Endothelial cell of umbilical vein (primary cell): Measurements from ENCODE around the gene SMURF2. TPM values are rescaled to one million over a fixed set of nuclear protein-coding genes. Genes with fewer than 3 reads are reported as not detected.

ENCODE experiments used
- BruUV-seq: library from RNA; stranded (reverse); fragments of 400-500 nt; replicated peaks from 2 replicates; lab custom pipeline; 2021; lab: Mats Ljungman, UMichigan
- CTCF ChIA-PET: fragments of 300-600, 350-600 bp; sonication (Branson Sonifier 250); formaldehyde crosslinking; loops from one replicate; lab custom pipeline; 2021; ENCODE audit warnings: antibody characterized with exemption, inconsistent platforms; lab: Charles Lee
- POLR2A ChIA-PET: fragments of 300-600, 350-600 bp; sonication (Branson Sonifier 250); formaldehyde crosslinking; loops from one replicate; lab custom pipeline; 2021; ENCODE audit warnings: antibody characterized with exemption, inconsistent platforms; lab: Charles Lee
- DNase-seq: peaks from one replicate; pipeline ENCODE4 v3.0.0-alpha.2; 2011; ENCODE audit warnings: low read depth, low spot score
- FAIRE-seq: peaks from 2 replicates; lab custom pipeline; 2011; peaks lifted over from hg19 to GRCh38; lab: Jason Lieb, UNC
- H2AFZ ChIP-seq: 2 replicates; pipeline ENCODE4 v1.6.0; 2012; ENCODE audit warnings: low read depth, low read length, control low read depth, inconsistent platforms
- H3K27ac ChIP-seq: 2 replicates; pipeline ENCODE4 v1.5.1; 2011; ENCODE audit warnings: low read depth, mild to moderate bottlenecking, control low read depth, low read length, moderate library complexity; ENCODE audit not compliant: insufficient read depth
- H3K27me3 ChIP-seq, 2 experiments: 2 replicates each; pipeline versions ENCODE4 v1.6.0 to v1.6.1; 2011; ENCODE audit warnings: low read length in 2 of 2, mixed read lengths in 1 of 2; ENCODE audit not compliant: control insufficient read depth in 2 of 2, insufficient read depth in 2 of 2
- H3K36me3 ChIP-seq, 2 experiments: 2 replicates in 1 of 2; 3 replicates in 1 of 2; pipeline ENCODE4 v1.5.1; 2011; ENCODE audit warnings: low read length in 2 of 2, mild to moderate bottlenecking in 1 of 2, moderate library complexity in 1 of 2; ENCODE audit not compliant: control insufficient read depth in 2 of 2, insufficient read depth in 2 of 2; ENCODE audit errors: extremely low read depth in 1 of 2
- H3K4me1 ChIP-seq: 3 replicates; pipeline ENCODE4 v1.5.1; 2011; ENCODE audit warnings: mild to moderate bottlenecking, low read length; ENCODE audit not compliant: control insufficient read depth, insufficient read depth; ENCODE audit errors: extremely low read depth
- H3K4me2 ChIP-seq: 2 replicates; pipeline ENCODE4 v1.6.1; 2011; ENCODE audit warnings: low read length, control low read depth, mixed read lengths; ENCODE audit not compliant: insufficient read depth
- H3K4me3 ChIP-seq, 3 experiments: fragments of 200-600 bp in 1 of 3; sonication (generic), shearing (Covaris generic) in 1 of 3; replicated peaks in 1 of 3; 2 replicates each; pipeline ENCODE4 v1.5.1; 2011 to 2016; ENCODE audit warnings: control low read depth in 3 of 3, low read length in 3 of 3, mild to moderate bottlenecking in 2 of 3, inconsistent platforms in 1 of 3, low read depth in 1 of 3, moderate library complexity in 1 of 3; ENCODE audit not compliant: insufficient read depth in 1 of 3
- H3K79me2 ChIP-seq: 2 replicates; pipeline ENCODE4 v1.6.0; 2012; ENCODE audit warnings: low read length, inconsistent platforms; ENCODE audit not compliant: control insufficient read depth, insufficient read depth
- H3K9ac ChIP-seq: replicated peaks from 2 replicates; pipeline ENCODE3; 2011; ENCODE audit warnings: low read length, control low read depth; ENCODE audit not compliant: insufficient read depth; ENCODE audit errors: extremely low read depth
- H3K9me1 ChIP-seq: replicated peaks from 3 replicates; pipeline ENCODE4 v1.6.0; 2011; ENCODE audit warnings: mild to moderate bottlenecking, low read length; ENCODE audit not compliant: control insufficient read depth, insufficient read depth; ENCODE audit errors: extremely low read depth
- H3K9me3 ChIP-seq: replicated peaks from 2 replicates; pipeline ENCODE4 v1.5.1; 2012; ENCODE audit warnings: low read length, inconsistent platforms; ENCODE audit not compliant: control insufficient read depth, insufficient read depth
- H4K20me1 ChIP-seq: replicated peaks from 2 replicates; pipeline ENCODE3; 2011; ENCODE audit warnings: mild to moderate bottlenecking, low read length; ENCODE audit not compliant: control insufficient read depth, insufficient read depth; ENCODE audit errors: extremely low read depth
- EZH2 ChIP-seq: IDR thresholded peaks from 2 replicates; pipeline ENCODE4 v1.6.1; 2012; ENCODE audit warnings: borderline replicate concordance, low read depth, mild to moderate bottlenecking, moderate library complexity, low read length, inconsistent platforms; ENCODE audit not compliant: severe bottlenecking
- FOS ChIP-seq: IDR thresholded peaks from 2 replicates; pipeline ENCODE4 v1.6.1; 2011; ENCODE audit warnings: mild to moderate bottlenecking, low read length, moderate library complexity, borderline replicate concordance; ENCODE audit not compliant: insufficient read depth
- GATA2 ChIP-seq: IDR thresholded peaks from 2 replicates; pipeline ENCODE4 v1.7.0; 2011; ENCODE audit warnings: low read depth, mild to moderate bottlenecking, moderate library complexity, mixed read lengths, low read length; ENCODE audit not compliant: insufficient read length, insufficient read depth
- JUN ChIP-seq: IDR thresholded peaks from 2 replicates; pipeline ENCODE4 v1.6.1; 2011; ENCODE audit warnings: borderline replicate concordance, low read depth; ENCODE audit not compliant: insufficient read length, insufficient read depth
- MYC ChIP-seq: IDR thresholded peaks from one replicate; pipeline ENCODE4 v1.6.1; 2011; ENCODE audit warnings: mild to moderate bottlenecking, low read depth, low read length
- POLR2A ChIP-seq: IDR thresholded peaks from 2 replicates; pipeline ENCODE4 v1.6.1; 2012; ENCODE audit warnings: low read depth, mild to moderate bottlenecking, control low read depth, low read length
- POLR2AphosphoS5 ChIP-seq: IDR thresholded peaks from 2 replicates; pipeline ENCODE4 v1.6.1; 2012; ENCODE audit warnings: low read depth, mild to moderate bottlenecking, control low read depth, low read length, moderate library complexity; ENCODE audit not compliant: insufficient read depth
- dilution Hi-C: fragments of 300-500 bp; cut with MboI; formaldehyde crosslinking; loops from one replicate; pipeline ENCODE4 v1.15.0; 2019; ENCODE audit warnings: low sequenced_read_pairs; ENCODE audit not compliant: extremely low pct_ligation_motif_present
- intact Hi-C: fragments of 100-400 bp; cut with micrococcal nuclease; formaldehyde crosslinking; loops from one replicate; pipeline ENCODE4 v1.10.0; 2022
- polyA plus RNA-seq, 4 experiments: library from polyadenylated mRNA; depleted of rRNA in 3 of 4; stranded (reverse) in 3 of 4; unstranded in 1 of 4; fragments of >200 nt; gene quantifications; 2 replicates each; pipeline versions ENCODE4 v1.2.1 to v1.2.3, GENCODE V29; 2011 to 2012; ENCODE audit warnings: missing spikeins in 1 of 4
- total RNA-seq: library from RNA; stranded (reverse); gene quantifications from 2 replicates; pipeline ENCODE4 v1.2.3, GENCODE V29; 2021
- TF ChIP-seq, protein P1 (sequence below): IDR thresholded peaks from 2 replicates; pipeline ENCODE4 v1.6.1; 2011; ENCODE audit not compliant: insufficient read depth, insufficient read length
- TF ChIP-seq, protein P2 (sequence below), 2 donors: IDR thresholded peaks; 1 replicate in 1 of 2; 2 replicates in 1 of 2; pipeline ENCODE4 v1.5.1; 2011; ENCODE audit warnings: low read length in 2 of 2, mild to moderate bottlenecking in 2 of 2, moderate library complexity in 2 of 2, control low read depth in 1 of 2, inconsistent platforms in 1 of 2, low read depth in 1 of 2; ENCODE audit not compliant: insufficient read depth in 1 of 2; ENCODE audit errors: extremely low read depth in 1 of 2

SMURF2 gene
- total and polyA plus RNA-seq, 2 donors (not counting 3 experiments of a cell fraction or from before 2014, with no cell fraction given): 32.9 to 105 TPM

DNA sequence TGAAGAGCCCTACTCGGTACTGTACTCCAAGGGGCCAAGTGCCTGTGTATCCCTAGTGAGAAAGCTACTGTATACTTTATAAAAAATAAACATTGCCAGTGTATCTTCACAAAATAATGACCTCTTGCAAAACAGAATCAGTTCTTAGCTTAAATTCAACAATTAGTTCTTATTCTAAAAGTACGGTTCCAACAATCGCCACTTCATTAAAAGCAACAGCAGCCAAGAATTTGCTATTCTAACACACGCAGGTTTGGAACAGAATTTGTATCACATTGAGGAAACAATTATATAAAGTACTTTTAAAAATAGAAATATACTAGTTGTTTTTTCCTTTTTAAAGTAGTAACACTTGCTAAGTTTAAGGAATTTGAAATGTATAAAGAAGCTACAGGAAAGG, 106.8 kb downstream of the SMURF2 start:
- no peak overlapping the region for H2AFZ ChIP-seq
- H3K27me3 ChIP-seq: no peaks in the 10 kb centered on the region
- FAIRE-seq: no peak
- no peak overlapping the region for H3K4me2 ChIP-seq
- no peaks in the 10 kb centered on the region for H3K9me3 ChIP-seq
- no peaks in the 10 kb centered on the region for H3K4me1 ChIP-seq
- H3K27ac ChIP-seq: no peak overlapping the region
- no peaks in the 10 kb centered on the region for H4K20me1 ChIP-seq
- CTCF ChIA-PET: interaction anchor here (0.6 to 1.0 kb wide), 3 partner anchors 11 to 66 kb away, joined by 3 read pairs; no protein-coding TSS in a partner anchor
- dilution Hi-C loops: no loop called here
- POLR2A ChIA-PET: no interaction called here
- H3K4me3 ChIP-seq: no peak overlapping the region
- no peaks in the 10 kb centered on the region for H3K9me1 ChIP-seq
- no peak for DNase-seq
- TF ChIP-seq, protein P1, sequence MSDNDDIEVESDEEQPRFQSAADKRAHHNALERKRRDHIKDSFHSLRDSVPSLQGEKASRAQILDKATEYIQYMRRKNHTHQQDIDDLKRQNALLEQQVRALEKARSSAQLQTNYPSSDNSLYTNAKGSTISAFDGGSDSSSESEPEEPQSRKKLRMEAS: no peak
- TF ChIP-seq, protein P2, sequence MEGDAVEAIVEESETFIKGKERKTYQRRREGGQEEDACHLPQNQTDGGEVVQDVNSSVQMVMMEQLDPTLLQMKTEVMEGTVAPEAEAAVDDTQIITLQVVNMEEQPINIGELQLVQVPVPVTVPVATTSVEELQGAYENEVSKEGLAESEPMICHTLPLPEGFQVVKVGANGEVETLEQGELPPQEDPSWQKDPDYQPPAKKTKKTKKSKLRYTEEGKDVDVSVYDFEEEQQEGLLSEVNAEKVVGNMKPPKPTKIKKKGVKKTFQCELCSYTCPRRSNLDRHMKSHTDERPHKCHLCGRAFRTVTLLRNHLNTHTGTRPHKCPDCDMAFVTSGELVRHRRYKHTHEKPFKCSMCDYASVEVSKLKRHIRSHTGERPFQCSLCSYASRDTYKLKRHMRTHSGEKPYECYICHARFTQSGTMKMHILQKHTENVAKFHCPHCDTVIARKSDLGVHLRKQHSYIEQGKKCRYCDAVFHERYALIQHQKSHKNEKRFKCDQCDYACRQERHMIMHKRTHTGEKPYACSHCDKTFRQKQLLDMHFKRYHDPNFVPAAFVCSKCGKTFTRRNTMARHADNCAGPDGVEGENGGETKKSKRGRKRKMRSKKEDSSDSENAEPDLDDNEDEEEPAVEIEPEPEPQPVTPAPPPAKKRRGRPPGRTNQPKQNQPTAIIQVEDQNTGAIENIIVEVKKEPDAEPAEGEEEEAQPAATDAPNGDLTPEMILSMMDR (IDR thresholded peaks at IDR 0.05; ENCODE audit: extremely low read depth in 1 of 2, insufficient read depth in 1 of 2, low read depth in 1 of 2, low read length in 2 of 2): no peak
- no peak for TF ChIP-seq EZH2
- TF ChIP-seq POLR2A: no peak
- no peak for TF ChIP-seq MYC
- no peak for TF ChIP-seq POLR2AphosphoS5
- no peak for TF ChIP-seq GATA2
- TF ChIP-seq FOS: no peak
- TF ChIP-seq JUN: no peak
- H3K36me3 ChIP-seq: peaks cover 12 to 59% of the 10 kb centered on the region in 2 experiments
- peaks cover 47% of the 10 kb centered on the region for H3K79me2 ChIP-seq
- intact Hi-C loops: no loop called here
- no TSS peak for BruUV-seq
- H3K9ac ChIP-seq: no peak overlapping the region
